ENCODE measurements around the gene ZNHIT2.
A peak's percentile ranks its signal among the peaks of the same experiment; 100 is the strongest.
"Not testable (repeated sequence)": the region's sequence is repeated elsewhere in the genome, so short reads cannot be mapped to it uniquely, and the experiment has no call there.

ZNHIT2 gene

DNA sequence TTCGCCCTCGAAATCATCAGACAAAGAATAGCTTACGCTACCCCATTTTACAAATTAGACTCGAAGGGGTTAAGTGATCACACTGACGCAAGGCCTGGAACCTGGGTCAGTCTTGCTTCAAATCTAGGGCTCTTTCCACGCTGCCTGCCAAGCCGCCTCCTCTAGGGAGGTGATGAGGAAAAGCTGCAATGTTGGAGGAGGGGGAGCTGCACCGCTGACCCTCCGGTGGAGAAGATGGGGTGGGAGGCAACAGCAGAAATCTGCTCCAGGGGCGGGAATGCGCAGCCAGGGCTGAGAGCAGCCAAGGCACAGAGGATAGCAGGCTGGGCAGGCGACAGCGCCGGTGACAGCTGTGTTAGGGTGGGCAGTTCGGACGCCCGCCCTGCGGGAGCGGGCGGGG lies 16.2 kb upstream of the ZNHIT2 start:
- no peak for DNase-seq

DNA sequence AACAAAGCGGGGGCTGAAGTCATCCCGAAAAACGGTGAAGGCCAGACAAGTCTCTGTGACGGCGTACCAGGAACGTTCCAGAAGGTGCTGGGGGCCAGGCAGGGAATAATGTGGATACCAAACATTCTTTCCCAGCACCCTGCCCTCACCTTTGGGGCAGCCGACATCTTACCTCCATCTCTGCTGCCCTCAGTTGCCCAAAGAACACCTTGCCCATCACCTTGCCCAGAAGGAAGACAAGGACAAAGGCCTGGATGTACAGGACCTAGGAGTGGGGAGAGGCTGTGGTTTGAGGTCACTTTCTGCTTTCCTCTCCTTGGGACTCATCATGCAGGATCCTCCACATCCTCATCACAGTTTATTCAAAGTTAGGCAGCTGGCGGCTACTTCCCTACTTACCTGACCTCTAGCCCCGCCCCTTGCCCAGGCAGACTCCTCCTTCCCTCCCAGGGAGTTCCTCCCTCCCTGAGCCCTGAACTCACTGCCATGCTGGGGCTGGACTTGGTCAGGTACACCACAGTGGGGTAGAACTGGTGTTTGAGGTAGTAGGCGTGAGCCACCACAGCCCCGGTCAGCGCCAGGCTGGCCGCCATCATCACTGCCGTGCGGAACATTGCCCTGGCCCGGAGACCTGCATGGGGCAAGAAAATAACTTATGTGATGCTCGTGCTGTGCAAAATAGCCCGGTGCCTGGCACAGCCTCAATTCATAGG lies 15.6 kb upstream of the ZNHIT2 start:
- no peak for DNase-seq

DNA sequence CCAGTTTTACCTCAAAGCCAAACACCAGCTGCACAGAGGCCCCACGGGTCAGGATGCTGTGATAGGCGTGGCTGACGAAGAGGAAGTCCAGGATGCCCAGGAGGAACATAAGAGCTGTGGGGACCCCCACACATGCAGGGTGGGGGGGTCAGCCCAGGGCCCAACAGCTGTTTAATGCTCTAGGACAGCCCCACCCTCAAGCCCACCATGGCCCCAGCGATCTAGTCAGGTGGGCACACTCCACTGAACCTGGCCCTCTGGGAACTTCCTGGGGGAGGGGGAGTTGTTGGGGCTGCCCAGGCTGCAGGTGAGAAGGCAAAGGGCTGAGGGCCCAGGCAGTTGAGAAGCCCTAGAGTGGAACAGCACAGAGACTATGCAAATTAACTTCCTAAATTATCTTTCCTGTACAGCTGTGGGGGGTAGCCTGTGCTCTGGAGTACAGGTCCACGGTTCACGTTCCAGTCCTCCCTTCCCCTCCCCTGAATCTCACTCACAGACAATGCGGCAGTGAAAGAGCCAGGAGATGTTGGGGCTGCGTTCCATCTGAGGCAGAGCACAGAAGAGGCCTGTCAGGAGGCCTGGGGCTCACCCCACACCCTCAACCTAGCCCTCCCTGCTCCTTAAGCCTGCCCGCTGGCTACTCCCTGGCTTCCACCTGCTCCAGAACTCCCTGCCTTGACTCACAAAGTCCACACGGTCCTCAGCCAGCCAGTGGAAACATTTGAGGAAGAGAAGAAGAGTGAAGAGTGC lies 14.9 kb upstream of the ZNHIT2 start:
- DNase-seq = no peak

DNA sequence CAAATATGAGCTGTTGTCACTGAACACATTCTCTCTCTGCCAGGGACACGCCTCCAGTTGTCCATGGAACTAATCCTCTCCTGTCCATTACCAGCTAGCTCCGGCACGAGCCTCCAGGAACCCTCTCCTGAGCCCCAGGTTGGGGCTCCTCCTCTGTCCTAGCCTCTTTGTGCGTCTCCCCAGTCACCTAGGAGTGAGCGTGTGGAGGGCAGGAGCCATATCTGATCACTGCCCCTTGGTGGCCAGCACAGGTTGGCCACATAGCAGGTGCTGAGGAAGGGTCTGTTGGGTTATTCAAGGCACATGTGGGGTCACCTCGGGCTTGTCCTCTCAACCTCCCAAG lies 14.4 kb upstream of the ZNHIT2 start:
- no peak for DNase-seq

DNA sequence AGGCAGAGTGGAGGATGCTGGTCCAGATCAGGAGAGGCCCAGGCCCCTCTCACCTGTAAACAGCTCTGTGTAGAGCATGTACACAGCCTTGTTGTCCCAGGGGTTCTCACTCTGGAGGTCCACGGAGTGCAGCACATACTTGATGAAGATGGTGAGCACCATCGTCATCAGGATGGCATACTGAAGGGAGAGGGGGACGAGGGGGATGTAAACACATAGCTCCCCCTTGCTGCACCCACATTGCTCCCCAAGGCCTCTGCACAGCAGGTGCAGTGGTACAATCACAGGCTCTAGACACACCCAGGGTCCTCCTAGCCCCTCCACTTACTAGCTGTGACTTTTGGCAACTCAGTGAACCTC lies 13.9 kb upstream of the ZNHIT2 start:
- no peak for DNase-seq

GRCh38 chr11:65130631-65131416 lies 13.3 kb upstream of the ZNHIT2 start:
- no peak for DNase-seq

DNA sequence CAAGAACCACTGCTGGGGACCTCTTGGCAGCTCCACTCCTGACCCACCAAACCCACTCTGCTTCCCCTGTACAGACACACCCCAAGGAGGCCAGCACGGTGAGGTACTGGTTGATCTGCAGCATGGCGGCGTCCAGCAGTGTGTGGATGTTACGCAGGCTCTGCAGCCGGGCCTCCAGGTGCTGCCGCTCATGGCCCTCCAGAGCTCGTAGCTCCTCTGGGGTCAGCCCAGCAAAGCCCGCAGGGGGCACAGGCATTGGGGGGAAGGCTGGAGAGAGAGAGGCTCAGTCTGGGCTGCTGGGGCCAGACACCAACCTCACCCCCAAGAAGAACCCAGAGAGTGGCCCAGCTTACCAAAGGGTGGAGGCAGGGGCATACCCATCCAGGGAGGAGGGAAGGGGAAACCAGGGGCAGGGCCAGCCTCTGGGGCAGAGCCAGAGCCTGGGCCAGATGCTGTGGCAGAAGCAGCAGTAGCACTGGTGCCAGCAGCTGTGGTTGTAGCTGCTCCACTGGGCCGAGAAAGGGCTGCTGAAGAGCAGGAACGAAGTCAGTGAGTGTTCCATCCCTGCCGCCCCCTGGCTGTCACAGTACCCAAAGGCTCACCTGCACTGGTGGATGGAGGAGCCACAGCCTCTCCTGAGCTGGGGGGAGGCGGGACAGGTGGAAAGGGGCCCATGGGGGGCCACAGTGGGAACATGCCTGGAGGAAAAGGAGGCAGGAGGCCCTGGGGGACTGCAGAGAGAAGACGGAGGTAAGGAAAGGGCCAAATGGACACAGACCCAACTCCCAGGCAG lies 12.3 kb upstream of the ZNHIT2 start:
- no peak for DNase-seq

DNA sequence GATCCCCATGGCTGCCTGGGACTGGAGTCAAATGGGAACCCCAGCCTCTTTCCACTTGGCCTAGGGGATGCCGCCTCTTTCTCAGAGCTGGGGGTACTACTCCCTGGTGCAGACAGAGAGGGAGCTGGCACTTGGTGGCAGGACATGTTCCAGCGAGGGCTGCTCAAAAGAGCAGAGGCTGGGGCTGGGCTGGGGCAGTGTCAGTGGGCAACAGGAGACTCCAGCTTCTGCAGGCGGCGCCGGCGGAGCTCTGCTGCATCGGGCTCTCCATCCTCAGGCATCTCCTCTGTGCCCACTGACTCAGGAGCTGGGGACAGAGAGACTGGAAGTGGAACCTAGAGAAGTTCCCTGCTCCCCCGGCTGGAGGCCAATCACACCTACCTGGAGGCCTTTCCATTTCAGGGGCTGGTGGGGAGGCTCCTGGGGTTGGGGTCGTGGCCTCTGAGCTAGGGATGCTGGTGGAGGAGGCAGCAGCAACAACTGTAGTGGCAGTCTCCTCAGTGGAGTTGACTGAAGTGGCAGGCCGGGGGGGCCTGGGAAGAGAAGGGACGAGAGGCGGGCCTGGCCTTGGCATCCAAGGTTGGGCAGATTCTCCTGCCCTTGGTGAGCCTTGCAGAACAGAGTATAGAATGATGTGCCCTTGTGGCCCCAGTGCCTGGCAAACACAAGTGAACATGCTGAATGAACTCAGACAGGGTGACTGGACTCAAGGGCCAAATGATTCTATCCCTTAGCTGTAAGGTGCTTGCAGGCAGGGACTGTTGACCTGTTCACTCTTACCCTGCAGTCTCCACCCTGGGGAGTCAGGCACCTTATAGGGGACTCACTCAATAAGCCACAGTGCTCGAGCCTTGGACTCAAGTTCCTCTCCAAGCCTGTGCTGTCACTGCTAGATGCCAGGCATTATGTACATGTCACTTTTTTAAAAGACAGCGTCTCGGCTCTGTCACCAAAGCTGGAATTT lies 11.0 kb upstream of the ZNHIT2 start:
- no peak for DNase-seq

DNA sequence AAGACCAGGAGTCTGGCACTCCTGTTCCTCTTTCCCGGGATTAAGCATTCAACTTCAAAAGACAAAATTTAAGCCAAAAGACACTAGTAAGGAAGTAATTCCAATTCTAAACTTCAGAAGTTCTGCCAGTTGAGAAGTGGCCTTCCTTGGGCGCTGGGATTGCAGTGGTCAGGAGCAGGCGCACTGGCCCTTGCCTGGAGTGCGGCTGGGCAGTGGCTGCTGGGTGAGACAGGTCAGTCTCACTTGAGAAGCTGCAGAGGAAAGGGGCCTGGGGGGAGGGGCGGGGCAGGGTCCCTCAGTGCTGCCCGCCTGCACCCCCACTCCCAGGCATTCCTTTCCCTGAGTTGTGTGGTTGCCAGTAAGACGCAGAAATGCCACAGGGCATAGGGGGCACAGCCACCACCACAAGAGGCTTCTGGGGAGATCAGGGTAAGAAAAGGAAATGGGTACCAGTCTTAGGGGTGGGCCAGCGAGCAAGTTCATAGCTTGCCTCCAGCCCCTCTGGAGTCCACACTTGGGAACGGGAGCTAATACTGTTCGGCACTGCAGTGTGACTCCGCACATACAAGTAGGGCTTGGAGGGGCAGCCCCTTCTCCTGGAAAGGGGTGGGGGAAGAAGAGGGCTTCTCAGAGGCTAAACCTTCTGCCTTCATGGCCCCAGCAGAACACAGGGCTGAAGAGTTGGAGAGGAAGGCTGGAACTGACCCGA lies 10.1 kb upstream of the ZNHIT2 start:
- DNase-seq = no peak

DNA sequence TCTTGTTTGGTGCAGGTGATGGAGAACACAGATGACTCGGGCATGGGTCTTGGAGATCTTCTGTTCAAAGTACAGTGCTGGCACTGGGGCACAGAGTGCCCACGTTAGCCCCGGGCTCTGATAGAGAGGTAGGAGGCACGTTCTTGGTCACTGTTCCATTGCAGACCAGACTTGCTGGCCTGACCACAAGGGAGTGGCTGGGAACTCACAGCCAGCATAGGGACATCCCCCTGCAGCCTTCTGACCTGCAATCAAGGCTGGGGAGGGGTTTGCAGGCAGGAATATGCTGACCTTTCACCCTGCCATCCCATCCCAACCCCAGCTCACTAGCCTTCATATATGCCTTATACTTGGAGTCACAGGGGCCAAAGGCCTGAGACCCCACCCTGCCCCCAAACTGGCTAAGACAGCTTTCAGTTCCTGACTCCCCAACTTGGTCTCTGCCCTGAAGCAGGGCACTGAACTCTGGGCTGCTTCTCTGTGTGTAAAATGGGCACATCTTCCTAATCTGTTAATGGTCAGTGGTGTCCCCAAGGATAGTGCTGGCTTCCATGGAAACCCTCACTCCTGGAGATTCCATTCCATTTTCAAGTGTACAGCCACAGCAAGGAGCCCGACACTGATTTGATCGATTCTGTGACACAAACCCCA lies 9.2 kb upstream of the ZNHIT2 start:
- DNase-seq = no peak

GRCh38 chr11:65125197-65126056 lies 7.9 kb upstream of the ZNHIT2 start:
- DNase-seq = no peak

- DNase-seq = no peak
These were observed 7.1 kb upstream of the ZNHIT2 start for GRCh38 chr11:65124480-65125196.

- peak; percentile 83 for DNase-seq
These were observed 4.6 kb upstream of the ZNHIT2 start, which contains the start of the genes FAU and MRPL49 for GRCh38 chr11:65121865-65122696. FAU (minus strand) TSS chr11:65122134; CDS start chr11:65121813, 321 bp downstream. MRPL49 (plus strand) TSS chr11:65122321; CDS start chr11:65122347, 26 bp downstream.

DNA sequence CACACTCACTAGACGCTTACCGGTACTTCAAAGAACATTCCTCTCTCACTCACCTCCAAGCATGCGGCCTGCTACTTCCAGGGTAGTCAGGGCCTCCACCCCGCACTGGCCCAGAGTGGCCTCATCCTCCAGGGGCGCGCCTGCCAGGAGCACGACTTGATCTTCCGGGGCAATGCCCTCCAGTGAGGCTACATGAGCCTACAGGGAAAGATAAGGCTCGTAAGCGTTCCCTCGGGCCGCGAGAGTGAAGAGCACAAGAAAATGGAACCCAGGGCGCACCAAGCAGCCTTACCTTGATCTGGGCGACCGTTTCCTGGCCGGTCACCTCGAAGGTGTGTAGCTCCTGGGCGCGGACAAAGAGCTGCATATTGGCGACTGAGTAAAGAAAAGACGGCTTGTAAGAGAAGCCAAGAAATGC lies 4.0 kb upstream of the ZNHIT2 start:
- DNase-seq = no peak

DNA sequence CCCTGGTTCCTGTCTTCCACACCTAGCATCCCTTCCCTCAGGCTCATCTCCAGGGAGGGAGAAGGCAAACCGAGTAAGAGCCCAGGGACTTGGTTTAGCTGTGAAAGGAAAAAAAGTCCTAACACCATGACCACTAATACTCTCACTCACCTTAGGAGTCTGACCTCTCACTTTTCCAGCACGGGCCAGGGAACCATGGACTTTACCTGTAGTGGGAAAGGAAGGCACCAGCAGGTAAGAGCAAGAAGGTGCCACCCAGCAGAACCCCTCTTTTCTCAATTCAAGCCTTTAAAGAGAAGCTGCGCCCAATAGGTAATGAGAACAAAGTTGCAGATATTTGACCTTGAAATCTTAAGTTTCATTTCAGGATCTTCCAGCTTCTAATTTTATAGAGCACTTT lies 3.3 kb upstream of the ZNHIT2 start:
- no peak for DNase-seq

DNA sequence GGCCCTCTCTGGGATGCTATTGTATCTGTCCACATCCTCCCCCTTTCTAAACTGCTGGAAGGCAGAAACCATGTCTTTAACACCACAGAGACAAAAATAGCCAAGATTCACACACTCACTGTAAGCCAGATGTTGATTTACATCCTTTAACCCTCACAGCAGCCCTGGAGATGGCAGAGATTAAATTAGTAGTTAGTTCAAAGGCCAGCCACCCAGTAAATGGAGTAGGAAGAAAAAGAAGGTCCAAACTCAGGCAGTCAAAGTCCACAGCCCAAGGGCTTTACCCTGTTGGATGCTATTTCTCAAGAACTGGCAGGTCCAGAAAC lies 2.1 kb upstream of the ZNHIT2 start:
- DNase-seq = no peak

GRCh38 chr11:65118891-65119669 lies 1.6 kb upstream of the ZNHIT2 start:
- DNase-seq = not testable (repeated sequence)

All from NCI-H187 treated with DMSO at 0.1 percent for 48 hours (cell line).